SK-N-SH (cell line): ENCODE data around the gene RIC8B.

ENCODE experiments used
- CTCF ChIP-seq: fragments of 200-600 bp; sonication (generic); IDR thresholded peaks from 2 replicates; pipeline ENCODE4 v1.6.1; 2017; ENCODE audit warnings: antibody characterized with exemption, mild to moderate bottlenecking, moderate library complexity
- NFIC ChIP-seq: IDR thresholded peaks from 2 replicates; pipeline ENCODE4 v1.4.0; 2012; ENCODE audit warnings: borderline replicate concordance
- RAD21 ChIP-seq: IDR thresholded peaks from 2 replicates; pipeline ENCODE4 v1.6.1; 2012; ENCODE audit warnings: mild to moderate bottlenecking, low read length

DNA sequence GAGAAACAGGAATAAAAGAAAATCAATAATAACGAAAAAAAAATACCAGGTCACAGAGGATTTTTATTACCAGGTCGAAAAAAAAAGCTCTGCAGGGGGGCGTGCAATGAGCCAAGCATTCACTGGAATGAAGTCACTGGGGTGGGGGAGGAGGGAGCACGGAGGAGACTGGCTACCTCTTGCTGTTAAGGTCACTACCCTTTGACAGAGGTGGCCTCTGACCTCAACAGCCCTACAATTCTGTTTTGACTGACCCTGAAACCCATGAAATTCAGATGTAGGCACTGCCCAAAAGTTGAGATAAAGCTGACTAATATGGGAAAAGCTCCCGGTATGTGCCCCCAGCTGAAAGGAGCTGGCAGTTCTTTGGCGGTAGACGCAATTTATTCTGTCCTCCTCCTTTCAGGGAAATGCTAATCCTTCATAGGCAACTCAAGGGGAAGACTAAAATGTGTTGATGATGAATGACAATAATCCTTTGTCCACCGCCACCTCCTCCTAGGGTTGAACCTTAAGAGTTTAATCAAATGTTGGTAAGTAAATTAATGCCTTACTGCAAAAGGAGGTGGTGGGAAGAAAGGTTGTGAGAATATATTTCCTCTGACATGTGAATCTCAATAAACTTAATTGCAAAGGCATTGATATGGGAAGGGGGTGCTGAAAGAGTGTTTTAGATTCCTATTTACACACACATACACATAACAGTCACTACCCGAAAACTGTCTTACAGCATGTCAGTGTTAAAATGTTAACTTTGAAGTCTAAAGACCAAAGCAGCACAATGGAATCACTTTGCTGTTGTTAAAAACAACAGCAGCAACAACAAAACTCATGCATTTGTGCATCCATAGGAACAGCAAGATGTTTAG lies 6.3 kb upstream of the RIC8B start:
- TF ChIP-seq CTCF (no peak), RAD21 (no peak), NFIC (no peak)
